Common myeloid progenitor, CD34-positive (primary cell): Measurements from ENCODE around the gene TRIM44.
A peak's percentile ranks its signal among the peaks of the same experiment; 100 is the strongest.

ENCODE experiments used
- CTCF ChIA-PET: fragments of 350-600 bp; sonication (Branson Sonifier 250); formaldehyde crosslinking; loops from one replicate; lab custom pipeline; 2021; ENCODE audit warnings: antibody characterized with exemption; lab: Charles Lee
- POLR2A ChIA-PET: fragments of 350-600 bp; sonication (Branson Sonifier 250); formaldehyde crosslinking; loops from one replicate; lab custom pipeline; 2021; ENCODE audit warnings: antibody characterized with exemption; lab: Charles Lee
- DNase-seq, 3 donors: peaks; one replicate each; pipeline versions ENCODE4 v3.0.0 to v3.0.0-alpha.2; 2013
- H3K27ac ChIP-seq, 2 experiments: 1 replicate in 1 of 2; 2 replicates in 1 of 2; pipeline ENCODE4 v1.7.0; 2013; ENCODE audit warnings: inconsistent platforms in 2 of 2, low read length in 2 of 2, mild to moderate bottlenecking in 2 of 2, low read depth in 1 of 2, moderate library complexity in 1 of 2; ENCODE audit not compliant: severe bottlenecking in 2 of 2, insufficient read depth in 1 of 2, poor library complexity in 1 of 2
- H3K27me3 ChIP-seq, 5 experiments: replicated peaks in 2 of 5; 1 replicate in 3 of 5; 2 replicates in 2 of 5; pipeline versions ENCODE4 v1.6.1 to v1.7.0; 2013; ENCODE audit warnings: low read length in 4 of 5, mild to moderate bottlenecking in 2 of 5, moderate library complexity in 2 of 5, inconsistent platforms in 1 of 5; ENCODE audit not compliant: insufficient read depth in 5 of 5, control insufficient read depth in 4 of 5
- H3K36me3 ChIP-seq, 4 experiments: 1 replicate in 2 of 4; 2 replicates in 2 of 4; pipeline versions ENCODE4 v1.6.1 to v1.7.0; 2013; ENCODE audit warnings: low read length in 3 of 4, control low read depth in 1 of 4, mild to moderate bottlenecking in 1 of 4; ENCODE audit not compliant: control insufficient read depth in 4 of 4, insufficient read depth in 4 of 4
- H3K4me1 ChIP-seq, 4 experiments: 1 replicate in 3 of 4; 2 replicates in 1 of 4; pipeline versions ENCODE4 v1.6.1 to v1.7.1; 2013; ENCODE audit warnings: low read length in 3 of 4, mild to moderate bottlenecking in 3 of 4, control low read depth in 1 of 4, inconsistent platforms in 1 of 4, moderate library complexity in 1 of 4; ENCODE audit not compliant: control insufficient read depth in 4 of 4, insufficient read depth in 4 of 4; ENCODE audit errors: control extremely low read depth in 1 of 4
- H3K4me3 ChIP-seq, 7 experiments: 1 replicate in 4 of 7; 2 replicates in 3 of 7; pipeline versions ENCODE4 v1.5.1 to v1.7.0; 2013; ENCODE audit warnings: mild to moderate bottlenecking in 7 of 7, low read length in 6 of 7, moderate library complexity in 6 of 7, inconsistent platforms in 2 of 7, low read depth in 2 of 7, control low read depth in 1 of 7; ENCODE audit not compliant: insufficient read depth in 4 of 7, control insufficient read depth in 1 of 7; ENCODE audit errors: extremely low read depth in 1 of 7
- H3K9me3 ChIP-seq, 5 experiments: 1 replicate in 4 of 5; 2 replicates in 1 of 5; pipeline versions ENCODE4 v1.6.1 to v1.7.1; 2013; ENCODE audit warnings: low read length in 4 of 5, mild to moderate bottlenecking in 2 of 5, inconsistent platforms in 1 of 5, low read depth in 1 of 5, moderate library complexity in 1 of 5; ENCODE audit not compliant: control insufficient read depth in 4 of 5, insufficient read depth in 2 of 5; ENCODE audit errors: control extremely low read depth in 1 of 5
- WGBS: methylation state at CpG from one replicate; pipeline ENCODE4 v1.1.5; 2013; ENCODE audit not compliant: insufficient coverage; 5-methylcytosine and 5-hydroxymethylcytosine counted together

TRIM44 gene

DNA sequence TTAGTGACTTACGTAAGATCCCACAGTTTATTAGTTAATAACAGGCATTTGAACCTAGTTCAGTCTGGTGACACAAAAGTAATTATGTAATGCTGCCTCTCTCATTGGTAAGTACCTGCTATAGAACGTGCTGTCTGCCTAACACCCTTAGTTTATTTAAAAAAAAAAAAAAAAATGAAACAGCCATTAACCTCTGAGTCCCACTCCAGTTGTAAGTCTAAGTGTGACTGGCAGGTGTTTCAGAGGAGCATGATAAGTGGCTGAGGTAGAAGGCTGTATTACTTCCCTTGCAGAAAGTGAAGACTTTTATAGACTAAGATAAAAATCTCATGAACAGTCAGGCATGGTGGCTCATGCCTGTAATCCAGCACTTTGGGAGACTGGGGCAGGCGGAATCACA, 140.5 kb downstream of the TRIM44 start:
- H3K4me3 ChIP-seq = no peak overlapping the region
- ChIA-PET POLR2A (no interaction called here), CTCF (interaction anchor here (0.7 to 8.4 kb wide), 5 partner anchors 9 to 203 kb away, joined by 3 to 67 read pairs (median 5); no protein-coding TSS in a partner anchor)
- no peak for DNase-seq
- WGBS = 100% methylated on average over 2 of the region's 3 CpGs
- no peak overlapping the region for H3K27ac ChIP-seq
- peaks cover 2 to 10% (median 5%) of the 10 kb centered on the region in 4 experiments for H3K36me3 ChIP-seq
- peaks cover 10 to 26% (median 15%) of the 10 kb centered on the region in 4 experiments for H3K4me1 ChIP-seq
- no peaks in the 10 kb centered on the region for H3K27me3 ChIP-seq
- no peaks in the 10 kb centered on the region for H3K9me3 ChIP-seq

- CTCF ChIA-PET = interaction anchor here (1.6 to 8.4 kb wide), 2 partner anchors 9 to 18 kb away, joined by 4 to 67 read pairs; no protein-coding TSS in a partner anchor
- WGBS = 100% methylated on average over 1 of the region's 3 CpGs
These were observed 142.0 kb downstream of the TRIM44 start for GRCh38 chr11:35804451-35805040.

GRCh38 chr11:35809561-35809960, 147.0 kb downstream of the TRIM44 start:
- WGBS = 100% methylated on average over 1 of the region's 4 CpGs
- Histone ChIP-seq H3K4me1 (peaks cover 6 to 30% (median 14%) of the 10 kb centered on the region in 4 experiments), H3K9me3 (no peaks in the 10 kb centered on the region), H3K27ac (no peak overlapping the region), H3K27me3 (no peaks in the 10 kb centered on the region), H3K4me3 (no peak overlapping the region), H3K36me3 (peaks cover 2 to 13% (median 5%) of the 10 kb centered on the region in 4 experiments)
- CTCF ChIA-PET = interaction anchor here (2.8 to 4.7 kb wide), 2 partner anchors 12 to 13 kb away, joined by 12 to 44 read pairs; no protein-coding TSS in a partner anchor
- no peak for DNase-seq
- POLR2A ChIA-PET = no interaction called here

More at GRCh38 chr11:35804451-35805040, 142.0 kb downstream of the TRIM44 start:
- POLR2A ChIA-PET = no interaction called here
- no peak overlapping the region for H3K27ac ChIP-seq
- H3K36me3 ChIP-seq = peaks cover 2 to 13% (median 5%) of the 10 kb centered on the region in 4 experiments
- DNase-seq = no peak
- no peak overlapping the region for H3K4me3 ChIP-seq
- peaks cover 10 to 26% (median 15%) of the 10 kb centered on the region in 4 experiments for H3K4me1 ChIP-seq
- no peaks in the 10 kb centered on the region for H3K27me3 ChIP-seq
- H3K9me3 ChIP-seq = no peaks in the 10 kb centered on the region

GRCh38 chr11:35810045-35810645, 147.6 kb downstream of the TRIM44 start:
- no peak overlapping the region for H3K4me3 ChIP-seq
- CTCF ChIA-PET = interaction anchor here (4.7 kb wide), 1 partner anchor 13 kb away, joined by 44 read pairs; no protein-coding TSS in a partner anchor
- 92% methylated on average over 1 of the region's 2 CpGs for WGBS
- peak in 1 of 3 donors; percentile 14 for DNase-seq
- H3K36me3 ChIP-seq = peaks cover 2 to 12% (median 5%) of the 10 kb centered on the region in 4 experiments
- POLR2A ChIA-PET = no interaction called here
- H3K27ac ChIP-seq = no peak overlapping the region
- peaks cover 6 to 34% (median 14%) of the 10 kb centered on the region in 4 experiments for H3K4me1 ChIP-seq
- H3K9me3 ChIP-seq = no peaks in the 10 kb centered on the region
- H3K27me3 ChIP-seq = no peaks in the 10 kb centered on the region

DNA sequence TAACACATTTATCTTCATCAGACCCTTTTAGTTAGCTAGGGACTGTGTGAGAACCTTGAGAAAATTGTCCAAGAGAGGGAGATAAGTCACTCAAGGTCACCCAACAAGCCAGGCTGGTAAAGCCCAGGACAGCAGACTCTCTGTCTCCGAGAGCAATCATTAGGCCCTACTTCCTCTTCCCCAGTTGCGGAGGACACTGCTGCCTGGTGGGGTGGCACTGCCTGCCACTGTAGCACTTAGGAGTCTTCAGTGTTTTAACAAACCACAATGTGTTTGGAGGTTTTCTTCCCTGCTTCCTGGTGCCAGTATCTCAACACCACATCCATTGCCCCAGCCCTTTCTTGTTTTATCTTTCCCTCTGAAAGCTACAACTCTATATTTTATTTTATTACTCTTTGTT, 149.2 kb downstream of the TRIM44 start:
- no peaks in the 10 kb centered on the region for H3K27me3 ChIP-seq
- peaks cover 6 to 34% (median 14%) of the 10 kb centered on the region in 4 experiments for H3K4me1 ChIP-seq
- ChIA-PET POLR2A (no interaction called here), CTCF (interaction anchor here (2.2 to 4.7 kb wide), 2 partner anchors 9 to 11 kb away, joined by 11 to 44 read pairs; no protein-coding TSS in a partner anchor)
- peak; percentile 53 to 86 (median 75) for DNase-seq
- peaks cover 0 to 7% (median 1%) of the 10 kb centered on the region in 4 experiments for H3K36me3 ChIP-seq
- peak overlapping the region in 1 of 7 experiments; percentile 15 for H3K4me3 ChIP-seq
- WGBS = 0% methylated on average over 1 of the region's 2 CpGs
- no peaks in the 10 kb centered on the region for H3K9me3 ChIP-seq
- peak overlapping the region in 1 of 2 experiments; percentile 10 for H3K27ac ChIP-seq

- WGBS = 96% methylated on average over 4 of the region's 4 CpGs
- DNase-seq = no peak
- peaks cover 0 to 7% (median 3%) of the 10 kb centered on the region in 4 experiments for H3K36me3 ChIP-seq
- H3K27me3 ChIP-seq = no peaks in the 10 kb centered on the region
- ChIA-PET CTCF (interaction anchor here (0.7 to 4.7 kb wide), 5 partner anchors 10 to 479 kb away, joined by 3 to 44 read pairs (median 4); no protein-coding TSS in a partner anchor), POLR2A (interaction anchor here (0.6 kb wide), 1 partner anchor 256 kb away, joined by 3 read pairs; no protein-coding TSS in a partner anchor)
- no peaks in the 10 kb centered on the region for H3K9me3 ChIP-seq
- no peak overlapping the region for H3K4me3 ChIP-seq
- peaks cover 6 to 34% (median 14%) of the 10 kb centered on the region in 4 experiments for H3K4me1 ChIP-seq
- no peak overlapping the region for H3K27ac ChIP-seq
These were observed 150.3 kb downstream of the TRIM44 start for GRCh38 chr11:35812828-35813227.
